NCI-H345 treated with DMSO at 0.1 percent for 48 hours (cell line): ENCODE data around the gene SUPT5H.

Source experiments
- DNase-seq: peaks from one replicate; lab custom pipeline; 2025; ENCODE audit not compliant: unreplicated experiment; lab: John Stamatoyannopoulos, UW

Gene SUPT5H

DNA sequence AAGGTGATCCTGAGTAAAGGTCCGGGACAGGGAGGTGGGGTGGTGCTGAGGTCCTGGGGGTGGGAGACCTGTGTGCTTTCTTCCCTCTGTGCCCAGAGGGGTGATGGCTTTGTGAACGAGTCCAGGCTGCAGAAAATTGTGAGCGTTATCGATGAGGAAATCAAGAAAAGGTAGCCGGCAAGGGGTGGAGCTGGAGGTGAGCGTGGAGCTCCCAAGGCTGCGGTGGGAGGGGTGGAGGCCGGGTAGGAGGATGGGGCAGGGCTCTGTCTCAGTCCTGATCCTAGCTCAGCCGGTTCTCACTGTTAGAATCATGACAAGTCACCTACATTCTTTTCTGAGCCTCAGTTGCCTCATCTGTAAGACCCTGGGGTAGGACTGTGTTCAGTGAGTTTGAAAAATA, 73.6 kb downstream of the SUPT5H start:
- no peak for DNase-seq

DNA sequence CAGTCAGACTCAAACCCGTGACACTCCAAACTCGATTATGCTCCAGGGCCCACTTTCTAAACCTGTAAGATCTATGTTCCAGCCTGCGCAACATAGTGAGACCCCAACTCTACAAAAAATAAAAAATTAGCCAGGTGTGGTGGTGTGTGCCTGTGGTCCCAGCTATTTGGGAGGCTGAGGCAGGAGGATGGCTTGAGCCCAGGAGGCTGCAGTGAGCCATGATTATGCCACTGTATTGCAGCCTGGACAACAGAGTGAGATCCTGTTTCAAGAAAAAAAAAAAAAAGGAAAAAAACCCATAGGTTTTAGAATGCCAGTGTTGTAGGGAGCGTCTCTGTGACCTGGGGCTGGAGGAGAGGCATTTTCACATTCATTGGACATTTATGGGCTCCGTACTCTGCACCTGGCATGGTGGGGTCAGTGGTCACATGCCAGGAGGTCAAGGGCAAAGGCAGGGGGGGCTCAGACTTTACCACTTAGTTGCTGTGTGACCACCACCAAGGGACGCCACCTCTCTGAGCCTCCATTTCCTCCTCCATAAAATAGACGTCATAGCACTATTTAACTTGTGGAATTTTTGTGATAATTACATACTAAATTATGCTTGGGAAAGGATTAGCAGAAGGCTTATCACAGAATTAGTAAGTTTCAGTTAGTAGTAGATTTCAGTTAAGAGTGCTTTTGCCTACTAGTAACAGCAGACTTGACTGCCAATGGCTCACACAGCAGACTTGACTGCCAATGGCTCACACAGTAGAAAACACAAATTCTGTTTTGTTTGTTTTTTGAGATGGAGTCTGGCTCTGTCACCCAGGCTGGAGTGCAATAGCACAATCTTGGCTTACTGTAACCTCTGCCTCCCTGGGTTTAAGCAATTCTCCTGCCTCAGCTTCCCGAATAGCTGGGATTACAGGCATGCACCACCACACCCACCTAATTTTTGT, 75.4 kb downstream of the SUPT5H start:
- no peak for DNase-seq

DNA sequence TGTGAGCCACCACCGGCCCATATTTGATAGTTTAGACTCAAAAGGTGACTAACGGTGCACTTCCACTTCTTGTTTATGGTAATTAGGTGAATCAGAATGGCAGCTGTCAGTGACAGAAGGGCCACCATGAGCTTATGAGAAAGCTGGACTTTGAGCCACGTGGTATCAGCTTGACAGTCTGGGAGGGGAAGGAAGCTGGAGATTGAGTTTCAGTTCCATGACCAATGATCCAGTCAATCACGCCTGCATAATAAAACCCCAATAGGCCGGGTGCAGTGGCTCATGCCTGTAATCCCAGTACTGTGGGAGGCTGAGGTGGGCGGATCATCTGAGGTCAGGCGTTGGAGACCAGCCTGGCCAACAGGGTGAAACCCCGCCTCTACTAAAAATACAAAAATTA, 79.1 kb downstream of the SUPT5H start:
- DNase-seq = no peak

DNA sequence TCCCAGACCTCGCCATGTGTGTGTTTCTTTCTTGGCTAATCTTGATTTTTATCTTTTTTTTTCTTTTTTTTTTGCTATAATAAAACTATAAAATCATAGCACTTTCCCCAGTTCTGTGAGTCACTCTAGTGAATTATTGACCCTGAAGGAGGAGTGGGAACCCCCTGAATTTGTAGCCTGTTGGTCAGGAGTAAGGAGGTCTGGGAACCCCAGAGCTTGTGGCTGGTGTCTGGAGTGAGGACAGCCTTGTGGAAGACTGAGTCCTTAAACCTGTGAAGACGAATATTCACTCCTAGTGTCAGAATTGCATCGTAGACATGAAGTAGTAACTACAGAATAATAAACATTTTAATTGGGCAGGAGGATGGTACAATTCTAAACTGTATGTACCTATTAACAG, 79.8 kb downstream of the SUPT5H start:
- DNase-seq = no peak
